Mesenchymal stem cell (in vitro differentiated cells and primary cell): ENCODE data around the gene GAPDHS.

Experiments used
- DNase-seq: peaks from one replicate; pipeline ENCODE4 v3.0.0-alpha.2; 2013
- H2AFZ ChIP-seq: one replicate; pipeline ENCODE4 v1.6.1; 2013; ENCODE audit warnings: low read depth, mild to moderate bottlenecking, control low read depth, inconsistent platforms, low read length, moderate library complexity
- H2AK5ac ChIP-seq: 2 replicates; pipeline ENCODE4 v1.6.1; 2013; ENCODE audit warnings: low read length, moderate library complexity, mild to moderate bottlenecking, inconsistent platforms; ENCODE audit not compliant: severe bottlenecking
- H2BK120ac ChIP-seq: one replicate; pipeline ENCODE4 v1.6.1; 2013; ENCODE audit warnings: low read depth, mild to moderate bottlenecking, inconsistent platforms, low read length, moderate library complexity
- H2BK12ac ChIP-seq, 2 experiments: one replicate each; pipeline ENCODE4 v1.6.1; 2013; ENCODE audit warnings: inconsistent platforms in 2 of 2, low read length in 2 of 2, mild to moderate bottlenecking in 2 of 2, moderate library complexity in 2 of 2, control low read depth in 1 of 2
- H2BK15ac ChIP-seq: one replicate; pipeline ENCODE4 v1.6.1; 2013; ENCODE audit warnings: mild to moderate bottlenecking, low read depth, inconsistent platforms; ENCODE audit not compliant: poor library complexity, severe bottlenecking
- H2BK5ac ChIP-seq: 2 replicates; pipeline ENCODE4 v1.6.1; 2013; ENCODE audit warnings: low read depth, mild to moderate bottlenecking, low read length, control low read depth, inconsistent platforms; ENCODE audit not compliant: poor library complexity, severe bottlenecking
- H3K14ac ChIP-seq, 2 experiments: one replicate each; pipeline ENCODE4 v1.6.1; 2013; ENCODE audit warnings: inconsistent platforms in 2 of 2, low read length in 2 of 2, control low read depth in 1 of 2, mild to moderate bottlenecking in 1 of 2, moderate library complexity in 1 of 2
- H3K18ac ChIP-seq, 2 experiments: one replicate each; pipeline ENCODE4 v1.6.1; 2013; ENCODE audit warnings: inconsistent platforms in 2 of 2, low read length in 2 of 2, control low read depth in 1 of 2, low read depth in 1 of 2, mild to moderate bottlenecking in 1 of 2
- H3K23ac ChIP-seq, 2 experiments: one replicate each; pipeline ENCODE4 v1.6.1; 2013; ENCODE audit warnings: inconsistent platforms in 2 of 2, low read length in 2 of 2, mild to moderate bottlenecking in 2 of 2, moderate library complexity in 2 of 2, control low read depth in 1 of 2
- H3K27ac ChIP-seq: 2 replicates; pipeline ENCODE4 v1.5.1; 2013; ENCODE audit warnings: mild to moderate bottlenecking, moderate library complexity, low read length, control low read depth, inconsistent platforms; ENCODE audit not compliant: poor library complexity, severe bottlenecking
- H3K27me3 ChIP-seq, 2 experiments: 2 replicates each; pipeline versions ENCODE4 v1.6.1 to v1.7.0; 2013; ENCODE audit warnings: low read length in 2 of 2, mild to moderate bottlenecking in 2 of 2, moderate library complexity in 2 of 2, control low read depth in 1 of 2, inconsistent platforms in 1 of 2; ENCODE audit not compliant: control insufficient read depth in 1 of 2, insufficient read depth in 1 of 2
- H3K36me3 ChIP-seq, 2 experiments: 2 replicates each; pipeline versions ENCODE4 v1.6.1 to v1.7.0; 2013; ENCODE audit warnings: low read length in 2 of 2, control low read depth in 1 of 2, inconsistent platforms in 1 of 2, low read depth in 1 of 2, mild to moderate bottlenecking in 1 of 2; ENCODE audit not compliant: insufficient read depth in 2 of 2, control insufficient read depth in 1 of 2
- H3K4ac ChIP-seq, 2 experiments: one replicate each; pipeline ENCODE4 v1.6.1; 2013; ENCODE audit warnings: inconsistent platforms in 2 of 2, low read length in 2 of 2, mild to moderate bottlenecking in 2 of 2, moderate library complexity in 2 of 2, control low read depth in 1 of 2, low read depth in 1 of 2
- H3K4me1 ChIP-seq: 2 replicates; pipeline ENCODE4 v1.6.1; 2013; ENCODE audit warnings: low read depth, low read length, control low read depth; ENCODE audit not compliant: control insufficient read depth, insufficient read depth
- H3K4me2 ChIP-seq: 2 replicates; pipeline ENCODE4 v1.6.1; 2013; ENCODE audit warnings: low read length, mild to moderate bottlenecking, inconsistent platforms; ENCODE audit not compliant: poor library complexity, severe bottlenecking
- H3K4me3 ChIP-seq, 2 experiments: 2 replicates each; pipeline versions ENCODE4 v1.5.1 to v1.7.0; 2013; ENCODE audit warnings: low read length in 2 of 2, mild to moderate bottlenecking in 2 of 2, control low read depth in 1 of 2, low read depth in 1 of 2; ENCODE audit not compliant: insufficient read depth in 1 of 2
- H3K79me1 ChIP-seq: replicated peaks from 2 replicates; pipeline ENCODE4 v1.6.1; 2013; ENCODE audit warnings: mild to moderate bottlenecking, control low read depth, low read length, inconsistent platforms; ENCODE audit not compliant: poor library complexity, severe bottlenecking
- H3K9ac ChIP-seq: 2 replicates; pipeline ENCODE4 v1.7.0; 2013; ENCODE audit warnings: mild to moderate bottlenecking, low read length, moderate library complexity
- H3K9me3 ChIP-seq: 2 replicates; pipeline ENCODE4 v1.7.0; 2013; ENCODE audit warnings: mild to moderate bottlenecking, low read length; ENCODE audit not compliant: control insufficient read depth
- H4K8ac ChIP-seq: one replicate; pipeline ENCODE4 v1.6.1; 2013; ENCODE audit warnings: inconsistent platforms, mild to moderate bottlenecking, low read length, moderate library complexity
- H4K91ac ChIP-seq: one replicate; pipeline ENCODE4 v1.6.1; 2013; ENCODE audit warnings: mild to moderate bottlenecking, low read length, inconsistent platforms
- WGBS: methylation state at CpG from one replicate; pipeline ENCODE4 v1.1.7; 2013; ENCODE audit warnings: mixed read lengths; 5-methylcytosine and 5-hydroxymethylcytosine counted together

The GAPDHS gene

DNA sequence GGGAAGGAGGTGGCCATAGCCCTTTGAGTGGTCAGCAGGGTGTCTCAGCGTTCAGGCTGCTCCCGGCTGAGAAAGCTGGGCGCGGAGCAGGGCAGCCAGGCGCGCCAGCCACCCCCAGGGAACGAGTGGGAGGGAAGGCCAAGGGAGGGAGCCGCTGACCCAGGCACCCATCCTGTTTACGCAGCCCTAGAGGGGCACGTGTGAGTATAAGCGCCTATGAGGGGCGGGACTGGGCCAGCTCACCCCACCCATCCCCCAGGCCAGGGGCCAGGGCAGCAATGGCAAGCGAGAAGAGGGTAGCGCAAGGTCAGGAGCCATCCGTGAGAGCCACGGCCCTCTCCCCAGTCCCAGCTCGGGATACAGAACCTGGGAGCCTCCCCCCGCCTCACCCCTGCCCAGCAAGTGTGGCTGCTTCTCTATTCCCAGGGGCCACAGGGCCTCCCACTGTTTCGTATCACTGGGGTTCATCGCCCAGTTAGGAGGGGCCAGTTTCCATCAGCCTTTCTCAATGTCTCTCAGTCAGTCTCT lies 18.9 kb upstream of the GAPDHS start:
- Histone ChIP-seq H3K36me3 (no peaks in the 10 kb centered on the region), H2BK120ac (no peak overlapping the region), H3K27ac (no peak overlapping the region), H3K9me3 (no peaks in the 10 kb centered on the region), H3K23ac (no peak overlapping the region), H3K9ac (peak overlapping the region; percentile 74), H2BK12ac (peak overlapping the region in 1 of 2 experiments; percentile 47), H3K27me3 (peaks cover 20 to 50% of the 10 kb centered on the region in 2 experiments), H3K4me2 (no peak overlapping the region), H3K79me1 (no peaks in the 10 kb centered on the region), H3K14ac (no peak overlapping the region), H2AK5ac (no peak overlapping the region), H3K4me1 (peaks cover 18% of the 10 kb centered on the region), H2BK5ac (no peak overlapping the region), H4K91ac (no peak overlapping the region), H2BK15ac (peak overlapping the region; percentile 60), H2AFZ (no peak overlapping the region), H3K4me3 (peak overlapping the region in 1 of 2 experiments; percentile 60), H3K4ac (no peak overlapping the region), H4K8ac (no peak overlapping the region), H3K18ac (peak overlapping the region in 1 of 2 experiments; percentile 41)
- DNase-seq, result peak; percentile 18
- 38% methylated on average over 20 of the region's 20 CpGs for WGBS

DNA sequence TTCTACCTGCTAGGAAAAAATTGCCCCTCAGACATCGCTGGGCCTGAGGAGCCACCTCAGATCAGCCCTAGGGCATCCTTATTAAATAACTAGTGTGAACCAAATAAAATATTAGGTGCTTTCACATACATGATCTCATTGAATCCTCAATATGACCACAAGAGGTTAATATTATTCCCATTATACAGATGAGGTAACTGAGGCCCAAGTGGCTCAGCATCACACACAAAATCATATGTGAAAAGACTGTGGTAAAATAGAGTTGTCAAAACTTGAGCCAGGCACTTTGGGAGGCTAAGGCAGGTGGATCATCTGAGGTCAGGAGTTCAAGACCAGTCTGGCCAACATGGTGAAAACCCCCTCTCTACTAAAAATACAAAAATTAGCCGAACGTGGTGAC lies 16.9 kb upstream of the GAPDHS start:
- no peak overlapping the region for H3K14ac ChIP-seq
- no peak overlapping the region for H2BK5ac ChIP-seq
- no peak overlapping the region for H2BK120ac ChIP-seq
- no peaks in the 10 kb centered on the region for H3K79me1 ChIP-seq
- no peak overlapping the region for H3K4me3 ChIP-seq
- no peak overlapping the region for H2AK5ac ChIP-seq
- H3K9me3 ChIP-seq, result no peaks in the 10 kb centered on the region
- no peak overlapping the region for H2AFZ ChIP-seq
- no peak for DNase-seq
- H2BK12ac ChIP-seq, result no peak overlapping the region
- H3K9ac ChIP-seq, result no peak overlapping the region
- no peak overlapping the region for H3K23ac ChIP-seq
- H3K36me3 ChIP-seq, result no peaks in the 10 kb centered on the region
- no peak overlapping the region for H4K91ac ChIP-seq
- no peak overlapping the region for H4K8ac ChIP-seq
- H2BK15ac ChIP-seq, result no peak overlapping the region
- no peak overlapping the region for H3K4me2 ChIP-seq
- no peak overlapping the region for H3K27ac ChIP-seq
- peaks cover 3 to 31% of the 10 kb centered on the region in 2 experiments for H3K27me3 ChIP-seq
- no peak overlapping the region for H3K18ac ChIP-seq
- no peak overlapping the region for H3K4ac ChIP-seq
- H3K4me1 ChIP-seq, result peaks cover 9% of the 10 kb centered on the region
- whole genome bisulfite sequencing, result 75% methylated on average over 2 of the region's 3 CpGs

DNA sequence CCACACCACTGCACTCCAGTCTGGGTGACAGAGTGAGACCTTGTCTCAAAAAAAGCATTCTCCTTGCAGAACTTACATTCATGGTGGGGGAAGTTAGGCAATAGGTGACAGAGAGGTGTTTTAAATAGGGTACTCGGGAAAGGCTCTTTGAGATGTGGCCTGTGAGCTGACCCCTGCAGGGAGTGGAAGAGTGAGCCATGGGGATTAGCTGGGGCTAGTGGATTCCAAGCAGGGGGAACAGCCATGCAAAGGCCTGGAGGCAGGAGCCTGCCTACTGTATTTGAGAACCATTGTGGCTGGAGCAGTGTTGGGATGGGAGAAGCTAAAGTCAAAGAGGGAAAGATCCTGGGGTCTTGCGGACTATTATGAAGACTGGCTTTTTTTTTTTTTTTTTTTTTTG lies 15.9 kb upstream of the GAPDHS start:
- Histone ChIP-seq H2BK15ac (no peak overlapping the region), H3K23ac (no peak overlapping the region), H2BK5ac (no peak overlapping the region), H2BK120ac (no peak overlapping the region), H3K27ac (no peak overlapping the region), H2AFZ (no peak overlapping the region), H3K18ac (no peak overlapping the region), H3K4ac (no peak overlapping the region), H3K4me3 (no peak overlapping the region), H4K8ac (no peak overlapping the region), H4K91ac (no peak overlapping the region), H2AK5ac (no peak overlapping the region), H3K4me2 (no peak overlapping the region), H3K9ac (no peak overlapping the region), H3K9me3 (no peaks in the 10 kb centered on the region), H3K36me3 (no peaks in the 10 kb centered on the region), H3K27me3 (peaks cover 3 to 23% of the 10 kb centered on the region in 2 experiments), H3K79me1 (no peaks in the 10 kb centered on the region), H2BK12ac (peak overlapping the region in 1 of 2 experiments; percentile 54), H3K4me1 (peaks cover 9% of the 10 kb centered on the region), H3K14ac (no peak overlapping the region)
- no peak for DNase-seq
- WGBS, result 93% methylated on average over 2 of the region's 2 CpGs

DNA sequence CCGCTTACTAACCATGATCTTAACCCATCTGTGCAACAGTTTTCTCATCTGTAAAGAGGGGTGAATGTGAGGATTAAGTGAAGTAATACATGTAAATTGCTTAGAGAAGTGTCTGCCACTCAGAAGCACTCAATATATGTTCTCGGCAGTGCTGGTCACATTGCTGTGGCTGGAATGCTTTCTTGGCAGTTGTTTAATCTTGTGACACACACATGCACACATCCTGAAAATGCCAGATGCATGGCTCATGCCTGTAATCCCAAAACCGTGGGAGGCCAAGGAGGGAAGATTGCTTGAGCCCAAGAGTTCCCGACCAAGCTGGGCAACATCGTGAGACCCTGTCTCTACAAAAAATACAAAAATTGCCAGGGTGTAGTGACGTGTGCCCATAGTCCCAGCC lies 14.9 kb upstream of the GAPDHS start:
- no peak overlapping the region for H3K23ac ChIP-seq
- H2AK5ac ChIP-seq, result no peak overlapping the region
- no peak overlapping the region for H3K4ac ChIP-seq
- no peak overlapping the region for H2BK5ac ChIP-seq
- peaks cover 0 to 14% of the 10 kb centered on the region in 2 experiments for H3K27me3 ChIP-seq
- no peaks in the 10 kb centered on the region for H3K9me3 ChIP-seq
- H3K79me1 ChIP-seq, result no peaks in the 10 kb centered on the region
- no peak overlapping the region for H3K27ac ChIP-seq
- no peak overlapping the region for H2BK15ac ChIP-seq
- peak overlapping the region; percentile 8 for H4K8ac ChIP-seq
- no peak overlapping the region for H3K4me2 ChIP-seq
- no peak overlapping the region for H4K91ac ChIP-seq
- no peaks in the 10 kb centered on the region for H3K36me3 ChIP-seq
- no peak overlapping the region for H2BK12ac ChIP-seq
- peaks cover 9% of the 10 kb centered on the region for H3K4me1 ChIP-seq
- peak; percentile 91 for DNase-seq
- H3K18ac ChIP-seq, result no peak overlapping the region
- peak overlapping the region; percentile 75 for H3K9ac ChIP-seq
- H3K14ac ChIP-seq, result no peak overlapping the region
- H3K4me3 ChIP-seq, result no peak overlapping the region
- no peak overlapping the region for H2AFZ ChIP-seq
- 29% methylated on average over 5 of the region's 6 CpGs for WGBS
- H2BK120ac ChIP-seq, result peak overlapping the region; percentile 57
